H9 (cell line): Measurements from ENCODE around the gene CCDC88C. TPM values are rescaled to one million over a fixed set of nuclear protein-coding genes. Genes with fewer than 3 reads are reported as not detected.

Source experiments
- DNase-seq: peaks from one replicate; pipeline ENCODE4 v3.0.0-alpha.2; 2017
- H2AFZ ChIP-seq: one replicate; pipeline ENCODE4 v1.6.1; 2013; ENCODE audit warnings: mild to moderate bottlenecking, low read length, control low read depth, moderate library complexity
- H2AK5ac ChIP-seq: 2 replicates; pipeline ENCODE4 v1.6.1; 2013; ENCODE audit warnings: low read length, control low read depth, mixed read lengths; ENCODE audit not compliant: insufficient read length
- H2BK120ac ChIP-seq: one replicate; pipeline ENCODE4 v1.6.1; 2013; ENCODE audit warnings: low read depth, mild to moderate bottlenecking, low read length, control low read depth, inconsistent platforms; ENCODE audit not compliant: poor library complexity, severe bottlenecking
- H2BK12ac ChIP-seq: 2 replicates; pipeline ENCODE4 v1.6.1; 2013; ENCODE audit warnings: low read length, control low read depth, mixed read lengths, low read depth; ENCODE audit not compliant: insufficient read length
- H2BK15ac ChIP-seq: 2 replicates; pipeline ENCODE4 v1.6.1; 2013; ENCODE audit warnings: low read depth, low read length, control low read depth
- H2BK20ac ChIP-seq: one replicate; pipeline ENCODE4 v1.6.1; 2013; ENCODE audit warnings: low read depth, mild to moderate bottlenecking, low read length, control low read depth, inconsistent platforms; ENCODE audit not compliant: poor library complexity, severe bottlenecking
- H2BK5ac ChIP-seq: 2 replicates; pipeline ENCODE4 v1.6.1; 2013; ENCODE audit warnings: low read length, control low read depth, mixed read lengths; ENCODE audit not compliant: insufficient read length
- H3K14ac ChIP-seq: 2 replicates; pipeline ENCODE4 v1.6.1; 2013; ENCODE audit warnings: low read length, control low read depth; ENCODE audit not compliant: insufficient read depth
- H3K18ac ChIP-seq: 2 replicates; pipeline ENCODE4 v1.6.1; 2013; ENCODE audit warnings: low read depth, mild to moderate bottlenecking, mixed read lengths, low read length, control low read depth; ENCODE audit not compliant: insufficient read length
- H3K23ac ChIP-seq: 2 replicates; pipeline ENCODE4 v1.6.1; 2013; ENCODE audit warnings: low read length, control low read depth, mixed read lengths, low read depth; ENCODE audit not compliant: insufficient read length
- H3K23me2 ChIP-seq: 2 replicates; pipeline ENCODE4 v1.6.1; 2013; ENCODE audit warnings: low read depth, mild to moderate bottlenecking, mixed read lengths, low read length, control low read depth; ENCODE audit not compliant: insufficient read length, poor library complexity, severe bottlenecking
- H3K27ac ChIP-seq: 2 replicates; pipeline ENCODE4 v1.5.1; 2013; ENCODE audit warnings: low read length, control low read depth, mixed read lengths, low read depth; ENCODE audit not compliant: insufficient read length
- H3K27me3 ChIP-seq: 2 replicates; pipeline ENCODE4 v1.6.1; 2013; ENCODE audit warnings: low read length, control low read depth, inconsistent platforms; ENCODE audit not compliant: insufficient read depth
- H3K4ac ChIP-seq: 2 replicates; pipeline ENCODE4 v1.6.1; 2013; ENCODE audit warnings: low read depth, mild to moderate bottlenecking, control low read depth, inconsistent platforms, low read length, moderate library complexity
- H3K4me1 ChIP-seq: 2 replicates; pipeline ENCODE4 v1.6.1; 2013; ENCODE audit warnings: low read length, control low read depth, inconsistent platforms; ENCODE audit not compliant: insufficient read depth
- H3K4me2 ChIP-seq: 2 replicates; pipeline ENCODE4 v1.6.1; 2013; ENCODE audit warnings: low read length, control low read depth, mixed read lengths; ENCODE audit not compliant: insufficient read length, insufficient read depth
- H3K56ac ChIP-seq: 2 replicates; pipeline ENCODE4 v1.6.1; 2013; ENCODE audit warnings: low read depth, mild to moderate bottlenecking, mixed read lengths, low read length, control low read depth; ENCODE audit not compliant: insufficient read length
- H3K79me1 ChIP-seq: 2 replicates; pipeline ENCODE4 v1.6.1; 2013; ENCODE audit warnings: low read depth, mild to moderate bottlenecking, moderate library complexity, low read length, control low read depth, inconsistent platforms; ENCODE audit not compliant: insufficient read depth, poor library complexity, severe bottlenecking
- H3K79me2 ChIP-seq: 2 replicates; pipeline ENCODE4 v1.6.1; 2013; ENCODE audit warnings: low read length, control low read depth, inconsistent platforms; ENCODE audit not compliant: insufficient read depth
- H3K9ac ChIP-seq: 2 replicates; pipeline ENCODE4 v1.6.1; 2013; ENCODE audit warnings: low read length, control low read depth, mixed read lengths; ENCODE audit not compliant: insufficient read length; ENCODE audit errors: extremely low read depth
- H3K9me3 ChIP-seq: one replicate; pipeline ENCODE4 v1.6.1; 2013; ENCODE audit warnings: low read depth, low read length, inconsistent platforms; ENCODE audit not compliant: control insufficient read depth
- H3T11ph ChIP-seq: one replicate; pipeline ENCODE4 v1.6.1; 2013; ENCODE audit warnings: mild to moderate bottlenecking, low read length, control low read depth, inconsistent platforms
- H4K20me1 ChIP-seq: one replicate; pipeline ENCODE4 v1.6.1; 2013; ENCODE audit not compliant: control insufficient read depth, insufficient read length, insufficient read depth
- H4K5ac ChIP-seq: 2 replicates; pipeline ENCODE4 v1.6.1; 2013; ENCODE audit warnings: low read depth, mild to moderate bottlenecking, mixed read lengths, low read length, control low read depth; ENCODE audit not compliant: insufficient read length
- H4K8ac ChIP-seq: replicated peaks from 2 replicates; pipeline ENCODE4 v1.6.1; 2013; ENCODE audit warnings: low read length, control low read depth, mixed read lengths, low read depth; ENCODE audit not compliant: insufficient read length
- H4K91ac ChIP-seq: 2 replicates; pipeline ENCODE4 v1.6.1; 2013; ENCODE audit warnings: low read depth, mild to moderate bottlenecking, moderate library complexity, mixed read lengths, low read length, control low read depth; ENCODE audit not compliant: insufficient read length
- H3K27ac Mint-ChIP-seq, 3 experiments: 2 replicates in 2 of 3; 3 replicates in 1 of 3; pipeline ENCODE4 v1.8.0; 2020 to 2021; ENCODE audit warnings: mixed read lengths in 3 of 3, mild to moderate bottlenecking in 1 of 3, moderate library complexity in 1 of 3
- H3K27me3 Mint-ChIP-seq: 2 replicates; pipeline ENCODE4 v1.8.0; 2021; ENCODE audit warnings: low read depth, mild to moderate bottlenecking, moderate library complexity, mixed read lengths
- H3K36me3 Mint-ChIP-seq, 3 experiments: 2 replicates in 2 of 3; 3 replicates in 1 of 3; pipeline ENCODE4 v1.8.0; 2020 to 2021; ENCODE audit warnings: low read depth in 3 of 3, mixed read lengths in 3 of 3; ENCODE audit not compliant: insufficient read depth in 1 of 3
- H3K4me1 Mint-ChIP-seq, 2 experiments: 2 replicates each; pipeline ENCODE4 v1.8.0; 2020; ENCODE audit warnings: mixed read lengths in 2 of 2
- H3K4me3 Mint-ChIP-seq, 2 experiments: 2 replicates in 1 of 2; 3 replicates in 1 of 2; pipeline ENCODE4 v1.8.0; 2020 to 2021; ENCODE audit warnings: mild to moderate bottlenecking in 2 of 2, mixed read lengths in 2 of 2, moderate library complexity in 1 of 2
- H3K9me3 Mint-ChIP-seq, 2 experiments: 2 replicates in 1 of 2; 3 replicates in 1 of 2; pipeline ENCODE4 v1.8.0; 2020; ENCODE audit warnings: mild to moderate bottlenecking in 2 of 2, mixed read lengths in 2 of 2, moderate library complexity in 1 of 2
- WGBS: extraction: QIAGEN DNeasy Blood & Tissue Kit; methylation state at CpG from one replicate; pipeline ENCODE4 v1.1.7; 2013; ENCODE audit warnings: missing lambda C conversion rate, low lambda C conversion rate, mixed read lengths; ENCODE audit not compliant: insufficient read length; ENCODE audit errors: extremely low coverage; 5-methylcytosine and 5-hydroxymethylcytosine counted together
- total RNA-seq: library from RNA; stranded (reverse); gene quantifications from 2 replicates; pipeline ENCODE4 v1.2.1, GENCODE V29; 2021
- TF ChIP-seq, protein P1 (sequence below): fragments of 200-600 bp; sonication (generic); conservative IDR thresholded peaks from 3 replicates; pipeline ENCODE4 v1.8.0; 2021; ENCODE audit warnings: antibody characterized with exemption, mild to moderate bottlenecking

The CCDC88C gene
- total RNA-seq, 1 experiment from 2014 or later = 52.4 TPM

DNA sequence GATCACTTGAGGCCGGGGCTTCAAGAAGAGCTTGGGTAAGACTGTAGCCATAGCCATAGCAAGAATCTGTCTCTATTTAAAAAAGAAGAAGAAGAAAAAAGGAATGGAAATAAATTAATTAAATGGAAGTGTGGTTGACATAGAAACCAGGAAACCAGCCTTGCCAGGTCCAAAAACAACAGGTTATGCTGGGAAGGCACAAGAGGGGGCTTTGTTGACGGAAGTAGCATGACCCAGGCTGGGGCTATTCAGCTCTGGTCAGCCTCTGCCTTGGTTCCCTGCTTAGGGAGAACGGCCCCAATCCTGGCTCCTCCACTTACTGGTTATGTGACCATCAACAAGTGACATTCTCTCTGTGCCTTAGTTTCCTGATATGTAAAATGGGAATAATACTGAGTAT is 158.7 kb downstream of the CCDC88C start:
- TF ChIP-seq, protein P1, sequence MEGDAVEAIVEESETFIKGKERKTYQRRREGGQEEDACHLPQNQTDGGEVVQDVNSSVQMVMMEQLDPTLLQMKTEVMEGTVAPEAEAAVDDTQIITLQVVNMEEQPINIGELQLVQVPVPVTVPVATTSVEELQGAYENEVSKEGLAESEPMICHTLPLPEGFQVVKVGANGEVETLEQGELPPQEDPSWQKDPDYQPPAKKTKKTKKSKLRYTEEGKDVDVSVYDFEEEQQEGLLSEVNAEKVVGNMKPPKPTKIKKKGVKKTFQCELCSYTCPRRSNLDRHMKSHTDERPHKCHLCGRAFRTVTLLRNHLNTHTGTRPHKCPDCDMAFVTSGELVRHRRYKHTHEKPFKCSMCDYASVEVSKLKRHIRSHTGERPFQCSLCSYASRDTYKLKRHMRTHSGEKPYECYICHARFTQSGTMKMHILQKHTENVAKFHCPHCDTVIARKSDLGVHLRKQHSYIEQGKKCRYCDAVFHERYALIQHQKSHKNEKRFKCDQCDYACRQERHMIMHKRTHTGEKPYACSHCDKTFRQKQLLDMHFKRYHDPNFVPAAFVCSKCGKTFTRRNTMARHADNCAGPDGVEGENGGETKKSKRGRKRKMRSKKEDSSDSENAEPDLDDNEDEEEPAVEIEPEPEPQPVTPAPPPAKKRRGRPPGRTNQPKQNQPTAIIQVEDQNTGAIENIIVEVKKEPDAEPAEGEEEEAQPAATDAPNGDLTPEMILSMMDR = no peak
- Histone ChIP-seq H3K9me3 (no peaks in the 10 kb centered on the region), H3K14ac (no peak overlapping the region), H3K4me2 (no peak overlapping the region), H3T11ph (no peak overlapping the region), H3K23me2 (no peaks in the 10 kb centered on the region), H3K4ac (no peak overlapping the region), H2BK12ac (no peak overlapping the region), H2BK120ac (no peak overlapping the region), H2BK15ac (no peak overlapping the region), H2AFZ (no peak overlapping the region), H3K9ac (no peak overlapping the region), H4K5ac (no peak overlapping the region), H3K23ac (no peak overlapping the region), H4K91ac (no peak overlapping the region), H2BK20ac (no peak overlapping the region), H2AK5ac (no peak overlapping the region), H3K27me3 (no peaks in the 10 kb centered on the region; the same call in 1 of the 2 replicates), H2BK5ac (no peak overlapping the region), H4K20me1 (no peaks in the 10 kb centered on the region), H3K79me2 (no peaks in the 10 kb centered on the region), H4K8ac (no peak overlapping the region), H3K18ac (no peak overlapping the region), H3K27ac (no peak overlapping the region), H3K4me1 (no peaks in the 10 kb centered on the region), H3K79me1 (no peaks in the 10 kb centered on the region), H3K56ac (no peak overlapping the region)
- no peak for DNase-seq
- H3K9me3 Mint-ChIP-seq = peaks cover 2 to 5% of the 10 kb centered on the region in 2 experiments; a peak in 2 of 5 replicates
- peaks cover 22 to 24% of the 10 kb centered on the region in 2 experiments for H3K4me1 Mint-ChIP-seq
- no peak overlapping the region for H3K4me3 Mint-ChIP-seq
- no CpG with 5 or more reads among the region's 3 CpGs for WGBS
- no peak overlapping the region for H3K27ac Mint-ChIP-seq
- H3K27me3 Mint-ChIP-seq = peaks cover 44% of the 10 kb centered on the region
- no peaks in the 10 kb centered on the region; a peak in 2 of 7 replicates for H3K36me3 Mint-ChIP-seq
